ENCODE data around the gene TMEM60. TPM values are rescaled to one million over a fixed set of nuclear protein-coding genes. Genes with fewer than 3 reads are reported as not detected.

The TMEM60 gene
- total and polyA plus RNA-seq, 2 donors from 2014 or later, result 11.9 to 32.4 TPM

- TF ChIP-seq, protein P1, sequence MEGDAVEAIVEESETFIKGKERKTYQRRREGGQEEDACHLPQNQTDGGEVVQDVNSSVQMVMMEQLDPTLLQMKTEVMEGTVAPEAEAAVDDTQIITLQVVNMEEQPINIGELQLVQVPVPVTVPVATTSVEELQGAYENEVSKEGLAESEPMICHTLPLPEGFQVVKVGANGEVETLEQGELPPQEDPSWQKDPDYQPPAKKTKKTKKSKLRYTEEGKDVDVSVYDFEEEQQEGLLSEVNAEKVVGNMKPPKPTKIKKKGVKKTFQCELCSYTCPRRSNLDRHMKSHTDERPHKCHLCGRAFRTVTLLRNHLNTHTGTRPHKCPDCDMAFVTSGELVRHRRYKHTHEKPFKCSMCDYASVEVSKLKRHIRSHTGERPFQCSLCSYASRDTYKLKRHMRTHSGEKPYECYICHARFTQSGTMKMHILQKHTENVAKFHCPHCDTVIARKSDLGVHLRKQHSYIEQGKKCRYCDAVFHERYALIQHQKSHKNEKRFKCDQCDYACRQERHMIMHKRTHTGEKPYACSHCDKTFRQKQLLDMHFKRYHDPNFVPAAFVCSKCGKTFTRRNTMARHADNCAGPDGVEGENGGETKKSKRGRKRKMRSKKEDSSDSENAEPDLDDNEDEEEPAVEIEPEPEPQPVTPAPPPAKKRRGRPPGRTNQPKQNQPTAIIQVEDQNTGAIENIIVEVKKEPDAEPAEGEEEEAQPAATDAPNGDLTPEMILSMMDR (IDR thresholded peaks at IDR 0.05; ENCODE audit: borderline replicate concordance, extremely low read depth, insufficient read depth), result no peak
- no peak overlapping the region for H3K27ac ChIP-seq (ENCODE audit: low read depth in 2 of 2, low read length in 2 of 2)
- H3K4me3 ChIP-seq (ENCODE audit: low read length in 3 of 3), result no peak overlapping the region
- intact Hi-C loops (cut with DNase I), result no loop called here
- H3K36me3 ChIP-seq (ENCODE audit: control insufficient read depth in 2 of 3, insufficient read depth in 3 of 3, low read length in 3 of 3), result no peaks in the 10 kb centered on the region
- H3K9me3 ChIP-seq (ENCODE audit: control insufficient read depth in 2 of 3, insufficient read depth in 1 of 3, low read length in 3 of 3), result no peaks in the 10 kb centered on the region
- DNase-seq (no peak), FAIRE-seq (no peak)
- peaks cover 0 to 5% (median 0%) of the 10 kb centered on the region in 3 donors for H3K4me1 ChIP-seq (ENCODE audit: control insufficient read depth in 2 of 3, insufficient read depth in 2 of 3, low read depth in 1 of 3, low read length in 3 of 3)
- H3K27me3 ChIP-seq (ENCODE audit: control insufficient read depth, insufficient read depth, low read length), result no peaks in the 10 kb centered on the region
- no peak overlapping the region for H3K9ac ChIP-seq (ENCODE audit: low read length in 3 of 3)
These were observed 46.2 kb downstream of the TMEM60 start for GRCh38 chr7:77752016-77752415.

GRCh38 chr7:77747718-77748117, 50.5 kb downstream of the TMEM60 start:
- no peaks in the 10 kb centered on the region for H3K9me3 ChIP-seq (ENCODE audit: control insufficient read depth in 2 of 3, insufficient read depth in 1 of 3, low read length in 3 of 3)
- intact Hi-C loops (cut with DNase I), result no loop called here
- H3K4me3 ChIP-seq (ENCODE audit: low read length in 3 of 3), result no peak overlapping the region
- TF ChIP-seq, protein P1 (IDR thresholded peaks at IDR 0.05; ENCODE audit: borderline replicate concordance, extremely low read depth, insufficient read depth), result no peak
- H3K4me1 ChIP-seq (ENCODE audit: control insufficient read depth in 2 of 3, insufficient read depth in 2 of 3, low read depth in 1 of 3, low read length in 3 of 3), result peaks cover 0 to 7% (median 5%) of the 10 kb centered on the region in 3 donors
- no peaks in the 10 kb centered on the region for H3K27me3 ChIP-seq (ENCODE audit: control insufficient read depth, insufficient read depth, low read length)
- H3K27ac ChIP-seq (ENCODE audit: low read depth in 2 of 2, low read length in 2 of 2), result no peak overlapping the region
- no peak overlapping the region for H3K9ac ChIP-seq (ENCODE audit: low read length in 3 of 3)
- DNase-seq (no peak), FAIRE-seq (no peak)
- H3K36me3 ChIP-seq (ENCODE audit: control insufficient read depth in 2 of 3, insufficient read depth in 3 of 3, low read length in 3 of 3), result no peaks in the 10 kb centered on the region

- no peak overlapping the region for H3K4me3 ChIP-seq (ENCODE audit: low read length in 3 of 3)
- intact Hi-C loops (cut with DNase I), result no loop called here
- H3K27me3 ChIP-seq (ENCODE audit: control insufficient read depth, insufficient read depth, low read length), result no peaks in the 10 kb centered on the region
- no peak overlapping the region for H3K27ac ChIP-seq (ENCODE audit: low read depth in 2 of 2, low read length in 2 of 2)
- peaks cover 0 to 7% (median 5%) of the 10 kb centered on the region in 3 donors for H3K4me1 ChIP-seq (ENCODE audit: control insufficient read depth in 2 of 3, insufficient read depth in 2 of 3, low read depth in 1 of 3, low read length in 3 of 3)
- DNase-seq, result no peak
- H3K9me3 ChIP-seq (ENCODE audit: control insufficient read depth in 2 of 3, insufficient read depth in 1 of 3, low read length in 3 of 3), result no peaks in the 10 kb centered on the region
- no peaks in the 10 kb centered on the region for H3K36me3 ChIP-seq (ENCODE audit: control insufficient read depth in 2 of 3, insufficient read depth in 3 of 3, low read length in 3 of 3)
- no peak overlapping the region for H3K9ac ChIP-seq (ENCODE audit: low read length in 3 of 3)
- FAIRE-seq, result no peak
- TF ChIP-seq, protein P1 (IDR thresholded peaks at IDR 0.05; ENCODE audit: borderline replicate concordance, extremely low read depth, insufficient read depth), result no peak
These were observed 51.1 kb downstream of the TMEM60 start for GRCh38 chr7:77747178-77747577.

- no peak overlapping the region for H3K27ac ChIP-seq (ENCODE audit: low read depth in 2 of 2, low read length in 2 of 2)
These were observed 51.4 kb downstream of the TMEM60 start for GRCh38 chr7:77746824-77747165.

More at GRCh38 chr7:77746824-77747165, 51.4 kb downstream of the TMEM60 start:
- Histone ChIP-seq H3K27me3 (ENCODE audit: control insufficient read depth, insufficient read depth, low read length) (no peaks in the 10 kb centered on the region), H3K4me3 (ENCODE audit: low read length in 3 of 3) (no peak overlapping the region), H3K9me3 (ENCODE audit: control insufficient read depth in 2 of 3, insufficient read depth in 1 of 3, low read length in 3 of 3) (no peaks in the 10 kb centered on the region), H3K4me1 (ENCODE audit: control insufficient read depth in 2 of 3, insufficient read depth in 2 of 3, low read depth in 1 of 3, low read length in 3 of 3) (peaks cover 0 to 7% (median 5%) of the 10 kb centered on the region in 3 donors), H3K9ac (ENCODE audit: low read length in 3 of 3) (no peak overlapping the region), H3K36me3 (ENCODE audit: control insufficient read depth in 2 of 3, insufficient read depth in 3 of 3, low read length in 3 of 3) (no peaks in the 10 kb centered on the region)
- intact Hi-C loops (cut with DNase I), result no loop called here
- no peak for DNase-seq
- TF ChIP-seq, protein P1 (IDR thresholded peaks at IDR 0.05; ENCODE audit: borderline replicate concordance, extremely low read depth, insufficient read depth), result no peak
- no peak for FAIRE-seq

Measured in kidney (tissue), 14 donors.